ENCODE data around the gene PEX7.
"Not testable (repeated sequence)": the region's sequence is repeated elsewhere in the genome, so short reads cannot be mapped to it uniquely, and the experiment has no call there.

Gene PEX7

DNA sequence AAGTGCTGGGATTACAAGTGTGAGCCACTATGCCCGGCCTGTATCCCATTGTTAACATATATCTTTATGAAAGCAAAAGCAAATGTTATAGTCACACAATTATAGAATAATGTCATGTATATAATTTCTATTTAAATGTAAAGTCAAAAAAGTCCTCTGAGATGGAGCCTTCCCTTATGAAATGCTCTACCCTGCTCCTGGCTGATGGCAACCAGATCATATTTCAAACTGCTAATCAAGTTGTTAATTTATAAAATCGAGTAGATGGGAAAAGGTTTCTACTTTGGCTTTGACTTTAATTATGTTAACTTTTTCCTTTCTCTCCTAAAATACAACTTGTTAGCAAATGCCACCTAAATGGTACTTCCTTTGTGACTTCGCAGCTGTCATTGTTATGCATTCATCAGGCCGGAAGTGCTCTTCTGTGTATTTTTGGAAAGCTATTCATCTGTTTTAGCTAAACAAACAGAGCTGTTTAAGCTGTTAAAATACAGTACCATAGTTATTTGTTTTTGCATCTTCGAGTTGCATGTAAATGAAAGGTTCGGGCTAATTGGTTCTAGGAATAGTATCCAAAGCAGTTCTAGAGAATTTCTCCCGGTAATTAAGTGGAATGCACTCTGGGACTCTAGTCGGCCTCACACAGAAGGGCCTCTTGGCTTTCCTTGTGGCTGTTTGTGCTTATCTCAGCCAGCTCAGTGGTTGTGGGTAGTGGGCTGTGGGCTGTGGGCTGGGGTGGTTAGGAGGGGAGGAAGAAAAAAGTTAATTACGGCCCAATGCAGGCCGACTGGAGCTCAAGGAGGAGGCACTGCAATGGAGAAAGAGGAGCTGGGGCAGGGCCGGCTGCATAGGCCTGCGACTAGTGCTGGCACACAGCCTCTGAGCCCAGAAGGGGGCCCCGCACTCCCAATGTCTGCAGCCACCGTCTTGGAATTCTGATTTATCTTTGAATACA is 134.5 kb downstream of the PEX7 start:
- Histone ChIP-seq H4K5ac (ENCODE audit: low read length) (no peak overlapping the region), H3K4me2 (ENCODE audit: low read length) (no peak overlapping the region), H3K36me3 (ENCODE audit: control insufficient read depth, insufficient read depth, low read length) (no peaks in the 10 kb centered on the region), H3K79me2 (ENCODE audit: control insufficient read depth, insufficient read depth, low read length) (no peaks in the 10 kb centered on the region), H3K27me3 (ENCODE audit: insufficient read depth, low read length, poor library complexity) (no peaks in the 10 kb centered on the region), H3K56ac (ENCODE audit: low read length) (peak overlapping the region; percentile 75), H2AK5ac (ENCODE audit: low read length) (no peak overlapping the region), H3K79me1 (ENCODE audit: low read length) (no peaks in the 10 kb centered on the region), H3K9ac (ENCODE audit: low read length) (no peak overlapping the region), H3K4me3 (ENCODE audit: low read length) (no peak overlapping the region), H2BK120ac (ENCODE audit: low read depth, low read length) (peak overlapping the region; percentile 56), H3K27ac (ENCODE audit: low read depth, low read length) (peak overlapping the region; percentile 84), H3K18ac (ENCODE audit: low read length) (peak overlapping the region; percentile 32), H3K4me1 (ENCODE audit: control insufficient read depth, low read depth, low read length) (peaks cover 7% of the 10 kb centered on the region), H2BK5ac (ENCODE audit: low read length) (no peak overlapping the region), H4K8ac (ENCODE audit: low read depth, low read length) (peak overlapping the region; percentile 96), H2BK15ac (replicated peaks; ENCODE audit: low read depth) (no peak overlapping the region), H3K4ac (ENCODE audit: low read depth, low read length) (no peak overlapping the region), H3K23ac (ENCODE audit: low read length) (no peak overlapping the region)
- DNase-seq: peak; percentile 79
- WGBS (ENCODE audit: extremely low coverage, insufficient coverage, low lambda C conversion rate): no CpG with 5 or more reads among the region's 14 CpGs

DNA sequence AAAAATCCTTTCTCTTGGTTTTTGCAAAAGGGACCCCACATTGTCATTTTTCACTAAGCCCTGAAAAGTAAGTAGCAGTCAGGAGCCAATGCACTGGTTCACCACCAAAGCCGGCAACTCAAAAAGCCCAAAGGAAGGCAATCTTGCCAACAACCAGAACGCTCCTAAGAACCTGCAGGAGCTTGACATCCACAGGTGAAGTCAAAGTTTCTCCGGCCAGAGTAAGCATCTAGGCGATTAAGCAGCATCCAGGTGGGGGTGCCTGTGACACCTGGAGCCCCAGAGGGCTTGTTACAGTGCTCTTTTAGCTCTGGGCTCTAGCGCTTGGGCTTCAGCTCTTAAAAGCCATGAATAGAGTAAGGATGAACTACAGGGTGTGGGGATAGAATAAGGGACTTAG is 135.8 kb downstream of the PEX7 start:
- Histone ChIP-seq H2BK15ac (replicated peaks; ENCODE audit: low read depth) (no peak overlapping the region), H3K36me3 (ENCODE audit: control insufficient read depth, insufficient read depth, low read length) (no peaks in the 10 kb centered on the region), H4K5ac (ENCODE audit: low read length) (no peak overlapping the region), H3K79me2 (ENCODE audit: control insufficient read depth, insufficient read depth, low read length) (no peaks in the 10 kb centered on the region), H2AK5ac (ENCODE audit: low read length) (no peak overlapping the region), H3K4me3 (ENCODE audit: low read length) (no peak overlapping the region), H3K79me1 (ENCODE audit: low read length) (no peaks in the 10 kb centered on the region), H3K4me2 (ENCODE audit: low read length) (no peak overlapping the region), H3K4ac (ENCODE audit: low read depth, low read length) (no peak overlapping the region), H3K18ac (ENCODE audit: low read length) (peak overlapping the region; percentile 86), H3K4me1 (ENCODE audit: control insufficient read depth, low read depth, low read length) (peaks cover 7% of the 10 kb centered on the region), H3K9ac (ENCODE audit: low read length) (no peak overlapping the region), H3K56ac (ENCODE audit: low read length) (peak overlapping the region; percentile 3), H2BK120ac (ENCODE audit: low read depth, low read length) (no peak overlapping the region), H3K27ac (ENCODE audit: low read depth, low read length) (no peak overlapping the region), H3K27me3 (ENCODE audit: insufficient read depth, low read length, poor library complexity) (no peaks in the 10 kb centered on the region), H3K23ac (ENCODE audit: low read length) (no peak overlapping the region), H2BK5ac (ENCODE audit: low read length) (no peak overlapping the region), H4K8ac (ENCODE audit: low read depth, low read length) (no peak overlapping the region)
- no CpG with 5 or more reads among the region's 5 CpGs for WGBS (ENCODE audit: extremely low coverage, insufficient coverage, low lambda C conversion rate)
- no peak for DNase-seq

DNA sequence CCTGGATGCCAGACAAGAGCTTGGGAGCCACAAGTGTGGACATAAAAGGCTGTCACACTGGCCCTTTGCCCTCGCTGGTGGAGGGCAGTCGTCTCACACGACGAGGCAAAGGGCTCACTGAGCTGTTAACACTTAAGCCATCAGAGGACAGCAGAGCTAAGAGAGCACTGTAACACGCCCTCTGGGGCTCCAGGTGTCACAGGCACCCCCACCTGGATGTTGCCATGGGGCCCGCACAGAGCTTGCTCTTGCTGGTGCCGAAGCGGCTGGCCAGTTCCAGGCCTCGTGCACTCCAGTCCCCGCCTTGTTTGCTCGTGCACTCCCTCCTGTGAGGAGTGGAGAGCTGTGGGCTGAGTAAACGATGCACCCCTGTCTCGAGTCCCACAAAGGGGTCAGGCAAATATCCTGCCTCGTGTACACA is 137.1 kb downstream of the PEX7 start:
- H3K4ac ChIP-seq (ENCODE audit: low read depth, low read length): no peak overlapping the region
- H3K18ac ChIP-seq (ENCODE audit: low read length): peak overlapping the region; percentile 76
- H2AK5ac ChIP-seq (ENCODE audit: low read length): no peak overlapping the region
- H3K27ac ChIP-seq (ENCODE audit: low read depth, low read length): peak overlapping the region; percentile 16
- H3K23ac ChIP-seq (ENCODE audit: low read length): no peak overlapping the region
- H3K79me2 ChIP-seq (ENCODE audit: control insufficient read depth, insufficient read depth, low read length): no peaks in the 10 kb centered on the region
- H2BK5ac ChIP-seq (ENCODE audit: low read length): peak overlapping the region; percentile 35
- DNase-seq: peak; percentile 84
- H3K36me3 ChIP-seq (ENCODE audit: control insufficient read depth, insufficient read depth, low read length): no peaks in the 10 kb centered on the region
- H4K8ac ChIP-seq (ENCODE audit: low read depth, low read length): no peak overlapping the region
- peak overlapping the region; percentile 40 for H3K56ac ChIP-seq (ENCODE audit: low read length)
- no peak overlapping the region for H2BK120ac ChIP-seq (ENCODE audit: low read depth, low read length)
- H3K9ac ChIP-seq (ENCODE audit: low read length): peak overlapping the region; percentile 25
- no peak overlapping the region for H3K4me2 ChIP-seq (ENCODE audit: low read length)
- no peak overlapping the region for H2BK15ac ChIP-seq (replicated peaks; ENCODE audit: low read depth)
- peaks cover 7% of the 10 kb centered on the region for H3K4me1 ChIP-seq (ENCODE audit: control insufficient read depth, low read depth, low read length)
- H3K27me3 ChIP-seq (ENCODE audit: insufficient read depth, low read length, poor library complexity): no peaks in the 10 kb centered on the region
- WGBS (ENCODE audit: extremely low coverage, insufficient coverage, low lambda C conversion rate): no CpG with 5 or more reads among the region's 14 CpGs
- no peak overlapping the region for H4K5ac ChIP-seq (ENCODE audit: low read length)
- H3K4me3 ChIP-seq (ENCODE audit: low read length): no peak overlapping the region
- H3K79me1 ChIP-seq (ENCODE audit: low read length): no peaks in the 10 kb centered on the region

DNA sequence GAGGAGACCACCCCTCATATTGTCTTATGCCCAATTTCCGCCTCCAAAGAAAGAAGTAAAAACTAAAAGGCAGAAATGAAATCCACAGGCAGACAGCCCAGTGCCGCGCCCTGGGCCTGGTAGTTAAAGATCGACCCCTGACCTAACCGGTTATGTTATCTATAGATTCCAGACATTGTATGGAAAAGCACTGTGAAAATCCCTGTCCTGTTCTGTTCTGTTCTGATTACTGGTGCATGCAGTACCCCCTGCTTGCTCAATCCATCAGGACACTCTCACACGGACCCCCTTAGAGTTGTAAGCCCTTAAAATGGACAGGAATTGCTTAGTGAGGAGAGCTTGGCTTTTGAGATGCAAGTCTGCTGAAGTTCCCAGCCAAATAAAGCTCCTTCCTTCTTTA is 137.5 kb downstream of the PEX7 start:
- not testable (repeated sequence) for H3K27ac ChIP-seq (ENCODE audit: low read depth, low read length); H3K27me3 ChIP-seq (ENCODE audit: insufficient read depth, low read length, poor library complexity); H3K4ac ChIP-seq (ENCODE audit: low read depth, low read length); H3K4me3 ChIP-seq (ENCODE audit: low read length); H4K8ac ChIP-seq (ENCODE audit: low read depth, low read length); H3K36me3 ChIP-seq (ENCODE audit: control insufficient read depth, insufficient read depth, low read length); H3K4me2 ChIP-seq (ENCODE audit: low read length); H3K18ac ChIP-seq (ENCODE audit: low read length); H3K9ac ChIP-seq (ENCODE audit: low read length); H3K23ac ChIP-seq (ENCODE audit: low read length); H3K79me2 ChIP-seq (ENCODE audit: control insufficient read depth, insufficient read depth, low read length); H2BK15ac ChIP-seq (replicated peaks; ENCODE audit: low read depth); H2AK5ac ChIP-seq (ENCODE audit: low read length); H4K5ac ChIP-seq (ENCODE audit: low read length); H2BK5ac ChIP-seq (ENCODE audit: low read length); H3K79me1 ChIP-seq (ENCODE audit: low read length); H2BK120ac ChIP-seq (ENCODE audit: low read depth, low read length); H3K4me1 ChIP-seq (ENCODE audit: control insufficient read depth, low read depth, low read length)
- no CpG with 5 or more reads among the region's 6 CpGs for WGBS (ENCODE audit: extremely low coverage, insufficient coverage, low lambda C conversion rate)
- peak overlapping the region; percentile 40 for H3K56ac ChIP-seq (ENCODE audit: low read length)
- peak; percentile 68 for DNase-seq

DNA sequence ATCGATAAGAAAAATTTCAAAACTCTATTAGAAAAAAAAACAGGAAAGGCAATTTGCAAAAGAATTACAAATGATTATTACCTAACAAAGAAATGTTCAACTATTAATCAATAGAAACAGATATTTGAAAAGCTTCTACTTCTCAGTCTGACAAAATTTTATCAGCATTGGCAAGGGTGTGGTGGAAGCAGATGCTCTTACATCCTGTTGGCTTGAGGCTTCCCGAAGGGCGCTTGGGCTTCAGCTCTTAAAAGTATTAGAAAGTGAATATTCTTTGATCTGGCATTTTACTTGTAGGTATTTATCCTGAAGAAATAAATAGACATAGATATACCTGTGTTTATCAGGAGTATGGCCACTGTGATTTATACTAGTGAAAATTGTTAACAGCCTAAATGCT is 138.4 kb downstream of the PEX7 start:
- Histone ChIP-seq H3K18ac (ENCODE audit: low read length) (no peak overlapping the region), H2AK5ac (ENCODE audit: low read length) (no peak overlapping the region), H3K27me3 (ENCODE audit: insufficient read depth, low read length, poor library complexity) (no peaks in the 10 kb centered on the region), H3K79me2 (ENCODE audit: control insufficient read depth, insufficient read depth, low read length) (no peaks in the 10 kb centered on the region), H4K8ac (ENCODE audit: low read depth, low read length) (no peak overlapping the region), H3K56ac (ENCODE audit: low read length) (no peak overlapping the region), H4K5ac (ENCODE audit: low read length) (no peak overlapping the region), H3K4me1 (ENCODE audit: control insufficient read depth, low read depth, low read length) (peaks cover 7% of the 10 kb centered on the region), H3K4me2 (ENCODE audit: low read length) (no peak overlapping the region), H3K9ac (ENCODE audit: low read length) (no peak overlapping the region), H3K27ac (ENCODE audit: low read depth, low read length) (no peak overlapping the region), H2BK120ac (ENCODE audit: low read depth, low read length) (no peak overlapping the region), H3K4me3 (ENCODE audit: low read length) (no peak overlapping the region), H2BK5ac (ENCODE audit: low read length) (no peak overlapping the region), H3K36me3 (ENCODE audit: control insufficient read depth, insufficient read depth, low read length) (no peaks in the 10 kb centered on the region), H3K79me1 (ENCODE audit: low read length) (no peaks in the 10 kb centered on the region), H2BK15ac (replicated peaks; ENCODE audit: low read depth) (no peak overlapping the region), H3K4ac (ENCODE audit: low read depth, low read length) (no peak overlapping the region), H3K23ac (ENCODE audit: low read length) (no peak overlapping the region)
- DNase-seq: no peak
- WGBS (ENCODE audit: extremely low coverage, insufficient coverage, low lambda C conversion rate): no CpG with 5 or more reads among the region's 3 CpGs

Measured in mesendoderm (in vitro differentiated cells).